ENCODE results near the gene PDZRN3.
A peak's percentile ranks its signal among the peaks of the same experiment; 100 is the strongest.

The PDZRN3 gene

DNA sequence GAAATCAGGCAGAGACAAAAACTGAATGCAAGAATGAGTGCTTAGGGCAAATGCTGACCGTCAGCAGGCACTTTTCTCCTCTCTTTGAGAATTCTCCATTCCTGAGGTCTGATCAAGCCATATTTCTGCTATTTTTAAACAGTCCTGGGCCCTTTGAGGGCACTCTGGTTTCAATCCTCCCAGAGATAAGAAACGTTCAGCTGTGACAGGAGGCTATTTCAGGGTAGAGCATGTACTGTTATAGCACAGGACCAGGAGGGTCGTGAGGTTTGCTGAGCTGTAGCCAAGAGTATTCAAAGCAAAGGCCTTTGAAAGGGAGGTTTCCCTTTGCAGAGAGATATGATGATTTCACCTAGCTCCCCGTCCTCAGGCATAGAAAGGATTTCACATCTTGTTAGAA is 39.6 kb upstream of the PDZRN3 start:
- no peak overlapping the region for H3K4me3 ChIP-seq (replicated peaks in 1 of 2; ENCODE audit: low read depth in 2 of 2, low read length in 2 of 2)
- DNase-seq (ENCODE audit: low read depth in 2 of 2): no peak
- TF ChIP-seq, protein P1, sequence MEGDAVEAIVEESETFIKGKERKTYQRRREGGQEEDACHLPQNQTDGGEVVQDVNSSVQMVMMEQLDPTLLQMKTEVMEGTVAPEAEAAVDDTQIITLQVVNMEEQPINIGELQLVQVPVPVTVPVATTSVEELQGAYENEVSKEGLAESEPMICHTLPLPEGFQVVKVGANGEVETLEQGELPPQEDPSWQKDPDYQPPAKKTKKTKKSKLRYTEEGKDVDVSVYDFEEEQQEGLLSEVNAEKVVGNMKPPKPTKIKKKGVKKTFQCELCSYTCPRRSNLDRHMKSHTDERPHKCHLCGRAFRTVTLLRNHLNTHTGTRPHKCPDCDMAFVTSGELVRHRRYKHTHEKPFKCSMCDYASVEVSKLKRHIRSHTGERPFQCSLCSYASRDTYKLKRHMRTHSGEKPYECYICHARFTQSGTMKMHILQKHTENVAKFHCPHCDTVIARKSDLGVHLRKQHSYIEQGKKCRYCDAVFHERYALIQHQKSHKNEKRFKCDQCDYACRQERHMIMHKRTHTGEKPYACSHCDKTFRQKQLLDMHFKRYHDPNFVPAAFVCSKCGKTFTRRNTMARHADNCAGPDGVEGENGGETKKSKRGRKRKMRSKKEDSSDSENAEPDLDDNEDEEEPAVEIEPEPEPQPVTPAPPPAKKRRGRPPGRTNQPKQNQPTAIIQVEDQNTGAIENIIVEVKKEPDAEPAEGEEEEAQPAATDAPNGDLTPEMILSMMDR (IDR thresholded peaks at IDR 0.05; ENCODE audit: low read depth, low read length): no peak

DNA sequence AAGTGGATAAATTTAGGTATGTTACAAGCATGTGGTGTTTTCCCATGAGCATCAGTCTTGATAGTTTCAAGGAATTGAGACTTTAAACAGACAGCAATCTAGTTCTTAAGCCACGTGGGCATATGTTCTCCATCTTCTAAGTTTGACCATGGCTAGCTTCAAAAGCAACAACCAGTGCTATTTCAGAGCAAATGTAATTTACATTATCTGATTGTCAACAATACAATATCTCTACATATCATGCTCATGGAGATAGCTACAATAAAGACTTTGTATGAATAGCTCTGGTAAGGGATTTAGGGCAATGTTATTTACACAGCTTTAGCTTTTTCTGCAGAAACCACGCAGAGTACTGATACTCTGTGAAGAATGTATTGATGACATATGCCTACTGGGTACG is 38.8 kb upstream of the PDZRN3 start:
- TF ChIP-seq, protein P1 (IDR thresholded peaks at IDR 0.05; ENCODE audit: low read depth, low read length): no peak
- no peak for DNase-seq (ENCODE audit: low read depth in 2 of 2)
- H3K4me3 ChIP-seq (replicated peaks in 1 of 2; ENCODE audit: low read depth in 2 of 2, low read length in 2 of 2): no peak overlapping the region

DNA sequence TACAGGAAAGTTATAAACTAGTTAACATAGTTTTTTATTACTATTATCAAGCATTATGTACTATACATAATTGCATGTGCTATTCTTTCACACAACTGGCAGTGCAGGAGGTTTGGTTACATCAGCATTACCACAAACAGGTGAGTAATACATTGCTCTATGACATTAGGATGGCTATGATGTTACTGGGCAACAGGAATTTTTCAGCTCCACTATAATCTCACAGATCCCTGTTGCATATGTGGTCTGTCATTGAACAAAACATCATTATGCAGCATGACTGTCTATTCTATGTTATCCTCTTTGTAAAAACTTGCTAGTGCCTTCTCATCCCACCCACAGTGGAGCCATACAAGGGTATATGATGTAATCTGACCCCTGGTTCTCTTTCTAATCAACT is 36.5 kb upstream of the PDZRN3 start:
- no peak overlapping the region for H3K4me3 ChIP-seq (replicated peaks in 1 of 2; ENCODE audit: low read depth in 2 of 2, low read length in 2 of 2)
- TF ChIP-seq, protein P1 (IDR thresholded peaks at IDR 0.05; ENCODE audit: low read depth, low read length): no peak
- DNase-seq (ENCODE audit: low read depth in 2 of 2): peak in 1 of 2 donors; percentile 77

DNA sequence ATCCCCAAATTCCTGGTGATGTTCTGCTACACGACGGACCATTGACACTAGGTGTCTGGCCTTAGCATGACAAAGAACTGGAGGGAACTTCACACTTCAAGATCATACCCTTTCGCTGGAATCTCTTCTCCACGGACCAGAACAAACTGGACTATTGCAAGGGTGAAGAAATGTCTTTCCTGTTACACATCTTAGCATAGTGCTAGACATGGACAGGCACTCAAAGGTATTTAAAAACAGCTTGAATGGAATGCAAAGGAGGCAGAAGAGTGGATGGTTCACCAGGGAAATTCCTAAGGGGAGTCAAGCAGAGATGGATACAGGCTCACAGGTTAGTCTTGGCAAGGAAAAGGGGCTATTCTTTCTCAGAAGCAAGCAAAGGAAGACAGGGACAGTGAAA is 33.5 kb upstream of the PDZRN3 start:
- no peak overlapping the region for H3K4me3 ChIP-seq (replicated peaks in 1 of 2; ENCODE audit: low read depth in 2 of 2, low read length in 2 of 2)
- TF ChIP-seq, protein P1 (IDR thresholded peaks at IDR 0.05; ENCODE audit: low read depth, low read length): no peak
- no peak for DNase-seq (ENCODE audit: low read depth in 2 of 2)

DNA sequence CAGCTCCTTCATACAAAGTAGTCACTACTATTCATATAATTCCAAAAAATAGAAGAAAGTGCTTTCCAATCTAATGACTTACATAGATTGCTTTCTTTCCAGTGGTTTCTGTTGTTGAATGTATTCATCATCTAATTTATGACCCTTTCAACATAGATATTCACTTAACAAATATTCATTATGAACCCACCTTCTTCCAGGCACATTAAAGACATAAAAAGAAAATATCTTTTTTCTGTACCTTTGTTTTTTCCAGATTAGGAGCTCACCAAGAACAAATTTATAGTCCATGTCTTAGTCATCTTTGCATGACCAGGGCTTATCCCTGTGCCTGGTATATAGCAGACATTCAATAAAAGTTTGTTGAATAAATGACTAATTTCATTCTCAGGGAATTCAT is 32.4 kb upstream of the PDZRN3 start:
- no peak overlapping the region for H3K4me3 ChIP-seq (replicated peaks in 1 of 2; ENCODE audit: low read depth in 2 of 2, low read length in 2 of 2)
- DNase-seq (ENCODE audit: low read depth in 2 of 2): no peak
- TF ChIP-seq, protein P1 (IDR thresholded peaks at IDR 0.05; ENCODE audit: low read depth, low read length): no peak

DNA sequence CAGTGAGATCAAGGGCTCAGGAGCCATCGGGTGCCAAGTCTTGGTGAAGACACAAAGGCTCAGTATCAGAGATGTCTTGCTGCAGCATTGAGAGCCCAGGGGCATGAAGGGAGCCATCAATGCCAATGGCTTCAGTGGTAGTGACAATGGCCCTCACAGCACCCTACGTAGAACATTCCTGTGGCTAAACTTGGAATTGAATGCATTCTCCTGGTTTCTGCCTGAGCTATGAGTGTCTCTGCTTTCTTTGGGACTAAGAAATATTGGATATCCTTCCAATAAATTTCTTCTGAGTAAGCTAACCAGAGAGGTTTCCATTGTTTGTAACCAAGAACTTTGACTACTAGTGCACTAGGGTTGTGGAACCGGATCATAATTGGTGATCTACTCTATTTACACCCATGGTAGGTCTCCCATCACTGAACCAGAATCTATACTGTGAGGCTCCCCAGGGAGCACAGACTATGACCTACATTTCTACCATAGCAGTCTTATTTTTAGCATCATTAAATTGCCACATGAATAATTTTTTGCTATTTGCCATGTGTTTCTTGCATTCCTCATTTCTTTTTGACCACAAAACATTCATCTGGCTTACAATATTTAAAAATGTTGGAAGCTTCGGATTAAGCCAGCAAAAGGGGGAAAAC is 31.6 kb upstream of the PDZRN3 start:
- TF ChIP-seq, protein P1 (IDR thresholded peaks at IDR 0.05; ENCODE audit: low read depth, low read length): no peak
- no peak for DNase-seq (ENCODE audit: low read depth in 2 of 2)
- H3K4me3 ChIP-seq (replicated peaks in 1 of 2; ENCODE audit: low read depth in 2 of 2, low read length in 2 of 2): no peak overlapping the region

DNA sequence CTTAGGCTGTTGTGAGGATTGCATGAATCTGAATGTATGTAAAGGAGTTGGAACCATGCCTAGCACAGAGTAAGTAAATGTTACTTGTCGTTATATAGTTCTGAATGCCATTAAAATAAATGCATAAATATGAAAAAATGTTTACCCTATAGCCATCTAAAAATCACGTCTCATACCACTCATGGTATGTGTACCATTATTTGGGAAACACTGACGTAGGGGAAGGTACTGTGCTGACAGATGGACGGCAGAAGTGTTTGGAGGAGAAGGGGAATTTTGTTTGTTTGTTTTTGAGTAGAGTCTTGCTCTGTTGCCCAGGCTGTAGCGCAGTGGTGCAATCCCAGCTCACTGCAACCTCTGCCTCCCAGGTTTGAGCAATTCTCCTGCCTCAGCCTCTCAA is 30.5 kb upstream of the PDZRN3 start:
- TF ChIP-seq, protein P1 (IDR thresholded peaks at IDR 0.05; ENCODE audit: low read depth, low read length): no peak

More for the DNA sequence above, 30.5 kb upstream of the PDZRN3 start:
- DNase-seq (ENCODE audit: low read depth in 2 of 2): no peak
- H3K4me3 ChIP-seq (replicated peaks in 1 of 2; ENCODE audit: low read depth in 2 of 2, low read length in 2 of 2): no peak overlapping the region

Measured in cardiac fibroblast (primary cell).